WTC11 (cell line): ENCODE measurements around the gene TBC1D24. TPM values are rescaled to one million over a fixed set of nuclear protein-coding genes. Genes with fewer than 3 reads are reported as not detected.

Experiments used
- ATAC-seq: fragments of 200-7000 bp; cut with Tn5 transposase; 2 replicates; pipeline ENCODE4 v1.10.0; 2021; ENCODE audit warnings: mild to moderate bottlenecking, moderate library complexity
- CTCF ChIA-PET: fragments of 300-600 bp; sonication (Branson Sonifier 250); formaldehyde crosslinking; loops from one replicate; lab custom pipeline; 2021; ENCODE audit warnings: antibody characterized with exemption; lab: Charles Lee
- POLR2A ChIA-PET: fragments of 350-600 bp; sonication (Branson Sonifier 250); formaldehyde crosslinking; loops from one replicate; lab custom pipeline; 2021; ENCODE audit warnings: antibody characterized with exemption; lab: Charles Lee
- DNase-seq: peaks from one replicate; pipeline ENCODE4 v3.0.0; 2021; ENCODE audit warnings: low spot score
- H3K27ac Mint-ChIP-seq: 2 replicates; pipeline ENCODE4 v1.8.0; 2021; ENCODE audit warnings: mixed read lengths
- H3K27me3 Mint-ChIP-seq: 2 replicates; pipeline ENCODE4 v1.8.0; 2021; ENCODE audit warnings: low read depth, mild to moderate bottlenecking, moderate library complexity, mixed read lengths
- H3K36me3 Mint-ChIP-seq: 2 replicates; pipeline ENCODE4 v1.8.0; 2021; ENCODE audit warnings: mixed read lengths
- H3K4me1 Mint-ChIP-seq: 2 replicates; pipeline ENCODE4 v1.8.0; 2022; ENCODE audit warnings: mixed read lengths
- H3K4me3 Mint-ChIP-seq: 2 replicates; pipeline ENCODE4 v1.8.0; 2021; ENCODE audit warnings: mild to moderate bottlenecking, moderate library complexity, mixed read lengths
- H3K9me3 Mint-ChIP-seq: 2 replicates; pipeline ENCODE4 v1.8.0; 2021; ENCODE audit warnings: mixed read lengths
- AR ChIP-seq: fragments of 250-450 bp; sonication (Bioruptor Pico); IDR thresholded peaks from 2 replicates; pipeline ENCODE4 v1.9.0; 2021; ENCODE audit warnings: mild to moderate bottlenecking
- ATF3 ChIP-seq: sonication (generic); formaldehyde crosslinking; conservative IDR thresholded peaks from 2 replicates; pipeline ENCODE4 v1.8.1; 2022; ENCODE audit warnings: mild to moderate bottlenecking, missing genetic modification reagents
- E2F1 ChIP-seq: sonication (generic); formaldehyde crosslinking; IDR thresholded peaks from 2 replicates; pipeline ENCODE4 v1.8.0; 2022; ENCODE audit warnings: mild to moderate bottlenecking, missing genetic modification reagents
- E2F4 ChIP-seq: sonication (generic); formaldehyde crosslinking; IDR thresholded peaks from 2 replicates; pipeline ENCODE4 v1.8.1; 2022; ENCODE audit warnings: low read depth, mild to moderate bottlenecking, moderate library complexity, missing genetic modification reagents, borderline replicate concordance
- IRF2 ChIP-seq: sonication (generic); formaldehyde crosslinking; IDR thresholded peaks from 2 replicates; pipeline ENCODE4 v1.8.0; 2022; ENCODE audit warnings: low read depth, missing genetic modification reagents, borderline replicate concordance
- NFATC4 ChIP-seq: fragments of 250-450 bp; sonication (Bioruptor Pico); IDR thresholded peaks from 2 replicates; pipeline ENCODE4 v1.9.0; 2021; ENCODE audit warnings: mild to moderate bottlenecking
- NR3C1 ChIP-seq: sonication (generic); formaldehyde crosslinking; conservative IDR thresholded peaks from 2 replicates; pipeline ENCODE4 v1.8.1; 2023; ENCODE audit warnings: low read depth, mild to moderate bottlenecking, missing genetic modification reagents
- PRDM15 ChIP-seq: sonication (generic); formaldehyde crosslinking; IDR thresholded peaks from 2 replicates; pipeline ENCODE4 v1.8.0; 2022; ENCODE audit warnings: missing genetic modification reagents
- TEAD1 ChIP-seq: sonication (generic); formaldehyde crosslinking; IDR thresholded peaks from 2 replicates; pipeline ENCODE4 v1.8.0; 2022; ENCODE audit warnings: mild to moderate bottlenecking, missing genetic modification reagents
- ZMAT4 ChIP-seq: fragments of 250-450 bp; sonication (Bioruptor Pico); IDR thresholded peaks from 2 replicates; pipeline ENCODE4 v1.9.0; 2021; ENCODE audit warnings: mild to moderate bottlenecking
- ZNF232 ChIP-seq: sonication (generic); formaldehyde crosslinking; IDR thresholded peaks from 2 replicates; pipeline ENCODE4 v1.8.0; 2022; ENCODE audit warnings: mild to moderate bottlenecking, missing genetic modification reagents
- ZNF281 ChIP-seq: sonication (generic); formaldehyde crosslinking; IDR thresholded peaks from 2 replicates; pipeline ENCODE4 v1.8.0; 2023; ENCODE audit warnings: mild to moderate bottlenecking, missing genetic modification reagents
- ZNF423 ChIP-seq: fragments of 250-450 bp; sonication (Bioruptor Pico); IDR thresholded peaks from 2 replicates; pipeline ENCODE4 v2.1.2; 2022; ENCODE audit warnings: mild to moderate bottlenecking, moderate library complexity
- ZNF425 ChIP-seq: fragments of 250-450 bp; sonication (Bioruptor Pico); conservative IDR thresholded peaks from 2 replicates; pipeline ENCODE4 v1.9.0; 2021; ENCODE audit warnings: mild to moderate bottlenecking
- total RNA-seq: library from RNA; stranded (reverse); gene quantifications from 3 replicates; pipeline ENCODE4 v1.2.3, GENCODE V29; 2021

TBC1D24 gene
- total RNA-seq, 1 experiment from 2014 or later = 21.0 TPM

GRCh38 chr16:2490190-2491105 is 15.5 kb downstream of the TBC1D24 start:
- no peaks in the 10 kb centered on the region for H3K27me3 Mint-ChIP-seq
- H3K27ac Mint-ChIP-seq = no peak overlapping the region
- no peak overlapping the region for H3K4me3 Mint-ChIP-seq
- 0 out of 2 replicates have a peak, but pooled peaks have one; percentile 10 for TF ChIP-seq PRDM15 (CRISPR knock-in tag)
- TF ChIP-seq E2F1 (CRISPR knock-in tag) = no peak
- TF ChIP-seq ZNF232 (CRISPR knock-in tag) = no peak
- TF ChIP-seq ZNF281 (CRISPR knock-in tag) = no peak
- TF ChIP-seq NR3C1 (CRISPR knock-in tag) = no peak
- no peak for TF ChIP-seq TEAD1 (CRISPR knock-in tag)
- DNase-seq = no peak
- ChIA-PET CTCF (interaction anchor here (1.4 kb wide), 1 partner anchor 11 kb away, joined by 6 read pairs; no protein-coding TSS in a partner anchor), POLR2A (no interaction called here)
- no peaks in the 10 kb centered on the region for H3K36me3 Mint-ChIP-seq
- no peak for ATAC-seq
- no peaks in the 10 kb centered on the region for H3K9me3 Mint-ChIP-seq
- 0 out of 2 replicates have a peak, but pooled peaks cover 4% of the 10 kb centered on the region for H3K4me1 Mint-ChIP-seq

- ChIA-PET POLR2A (no interaction called here), CTCF (interaction anchor here (1.5 kb wide), 1 partner anchor 9 kb away, joined by 9 read pairs; no protein-coding TSS in a partner anchor)
- H3K36me3 Mint-ChIP-seq = no peaks in the 10 kb centered on the region; the same call in 1 of the 2 replicates
- no peaks in the 10 kb centered on the region for H3K27me3 Mint-ChIP-seq
- H3K4me3 Mint-ChIP-seq = no peak overlapping the region
- no peak for DNase-seq
- 0 out of 2 replicates have a peak, but pooled peaks cover under 1% of the 10 kb centered on the region for H3K4me1 Mint-ChIP-seq
- H3K27ac Mint-ChIP-seq = no peak overlapping the region
- H3K9me3 Mint-ChIP-seq = no peaks in the 10 kb centered on the region
- no peak for ATAC-seq
- TF ChIP-seq ZNF425 (CRISPR knock-in tag) = no peak
- no peak for TF ChIP-seq ATF3
- TF ChIP-seq ZMAT4 = no peak
- TF ChIP-seq NFATC4 (CRISPR knock-in tag) = no peak
- no peak for TF ChIP-seq IRF2 (CRISPR knock-in tag)
- TF ChIP-seq E2F4 (CRISPR knock-in tag) = no peak
- TF ChIP-seq ZNF423 (CRISPR knock-in tag) = no peak
- no peak for TF ChIP-seq AR (CRISPR knock-in tag)
Measured at GRCh38 chr16:2492292-2492691, 17.4 kb downstream of the TBC1D24 start.
